HG03103 (cell line): ENCODE measurements around the gene FKBP5.
"Not testable (repeated sequence)": the region's sequence is repeated elsewhere in the genome, so short reads cannot be mapped to it uniquely, and the experiment has no call there.

Experiments
- ATAC-seq: cut with Tn5 transposase; IDR thresholded peaks from one replicate; pipeline ENCODE4 v1.9.1; 2021; ENCODE audit warnings: low read depth; ENCODE audit not compliant: unreplicated experiment

Gene FKBP5

GRCh38 chr6:35626401-35626800, 62.3 kb downstream of the FKBP5 start:
- ATAC-seq = no peak

GRCh38 chr6:35624341-35625070, 64.2 kb downstream of the FKBP5 start:
- no peak for ATAC-seq

GRCh38 chr6:35622283-35622682, 66.4 kb downstream of the FKBP5 start:
- ATAC-seq = no peak

GRCh38 chr6:35620706-35621105, 68.0 kb downstream of the FKBP5 start:
- no peak for ATAC-seq

- ATAC-seq = no peak
Observed at GRCh38 chr6:35613762-35614161, 75.0 kb downstream of the FKBP5 start.

- ATAC-seq = no peak
Observed at GRCh38 chr6:35611240-35611639, 77.5 kb downstream of the FKBP5 start.

GRCh38 chr6:35610830-35611229, 77.9 kb downstream of the FKBP5 start:
- ATAC-seq = no peak

GRCh38 chr6:35609588-35609987, 79.1 kb downstream of the FKBP5 start:
- ATAC-seq = no peak

- ATAC-seq = no peak
Observed at GRCh38 chr6:35607517-35608233, 81.0 kb downstream of the FKBP5 start.

- no peak for ATAC-seq
Observed at GRCh38 chr6:35605600-35605999, 83.1 kb downstream of the FKBP5 start.

- no peak for ATAC-seq
Observed at GRCh38 chr6:35603326-35604202, 85.2 kb downstream of the FKBP5 start.

GRCh38 chr6:35602133-35602946, 86.4 kb downstream of the FKBP5 start:
- ATAC-seq = no peak

GRCh38 chr6:35601331-35602132, 87.2 kb downstream of the FKBP5 start:
- ATAC-seq = no peak

- ATAC-seq = no peak
Observed at GRCh38 chr6:35600659-35601125, 88.0 kb downstream of the FKBP5 start.

GRCh38 chr6:35599761-35600658, 88.7 kb downstream of the FKBP5 start:
- ATAC-seq = no peak

GRCh38 chr6:35598621-35599020, 90.1 kb downstream of the FKBP5 start:
- not testable (repeated sequence) for ATAC-seq

GRCh38 chr6:35596448-35597442, 92.0 kb downstream of the FKBP5 start:
- no peak for ATAC-seq
